ENCODE results near the gene ITPR3.

ITPR3 gene

DNA sequence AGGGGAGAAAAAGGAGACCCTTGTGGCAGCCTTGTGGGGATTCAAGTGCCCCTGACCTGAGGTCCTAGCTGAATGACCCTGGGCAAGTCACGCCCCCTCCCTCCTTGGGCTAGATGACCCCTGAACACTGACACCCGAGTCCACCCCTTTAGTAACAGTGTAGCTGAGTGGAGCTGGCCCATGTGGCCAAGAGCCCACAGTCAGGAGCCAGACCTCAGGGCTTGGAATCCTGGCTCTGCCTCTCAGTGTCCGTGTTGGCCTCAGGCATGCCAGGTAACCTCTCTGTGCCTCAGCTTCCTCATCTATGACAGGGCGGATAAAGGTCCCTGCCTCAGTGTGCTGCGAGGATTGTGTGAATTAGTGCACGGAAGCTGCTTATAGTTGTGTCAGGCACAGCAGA lies 111.3 kb downstream of the ITPR3 start:
- Histone ChIP-seq H3K4me2 (ENCODE audit: low read length) (no peak overlapping the region), H3K4me1 (ENCODE audit: insufficient read depth, low read length, severe bottlenecking) (no peaks in the 10 kb centered on the region), H3K79me2 (ENCODE audit: insufficient read depth, low read length) (no peaks in the 10 kb centered on the region), H4K20me1 (ENCODE audit: insufficient read depth, low read length) (no peaks in the 10 kb centered on the region), H3K9ac (ENCODE audit: low read length) (no peak overlapping the region), H3K9me2 (ENCODE audit: low read depth, low read length) (no peaks in the 10 kb centered on the region), H3F3A (ENCODE audit: insufficient read depth, low read length) (no peaks in the 10 kb centered on the region), H3K27ac (ENCODE audit: low read depth, low read length, poor library complexity, severe bottlenecking) (no peak overlapping the region), H2AFZ (ENCODE audit: low read length) (no peak overlapping the region), H3K36me3 (ENCODE audit: insufficient read depth, low read length) (no peaks in the 10 kb centered on the region), H3K4me3 (ENCODE audit: low read depth, low read length, poor library complexity, severe bottlenecking) (no peak overlapping the region), H3K27me3 (ENCODE audit: insufficient read depth, low read length) (peaks cover 12% of the 10 kb centered on the region; the same call in 1 of the 2 replicates), H3K9me3 (ENCODE audit: low read length) (no peaks in the 10 kb centered on the region)
- no peak for TF ChIP-seq EZH2 (IDR thresholded peaks at IDR 0.05; ENCODE audit: borderline replicate concordance, low read length)
- TF ChIP-seq, protein P1, sequence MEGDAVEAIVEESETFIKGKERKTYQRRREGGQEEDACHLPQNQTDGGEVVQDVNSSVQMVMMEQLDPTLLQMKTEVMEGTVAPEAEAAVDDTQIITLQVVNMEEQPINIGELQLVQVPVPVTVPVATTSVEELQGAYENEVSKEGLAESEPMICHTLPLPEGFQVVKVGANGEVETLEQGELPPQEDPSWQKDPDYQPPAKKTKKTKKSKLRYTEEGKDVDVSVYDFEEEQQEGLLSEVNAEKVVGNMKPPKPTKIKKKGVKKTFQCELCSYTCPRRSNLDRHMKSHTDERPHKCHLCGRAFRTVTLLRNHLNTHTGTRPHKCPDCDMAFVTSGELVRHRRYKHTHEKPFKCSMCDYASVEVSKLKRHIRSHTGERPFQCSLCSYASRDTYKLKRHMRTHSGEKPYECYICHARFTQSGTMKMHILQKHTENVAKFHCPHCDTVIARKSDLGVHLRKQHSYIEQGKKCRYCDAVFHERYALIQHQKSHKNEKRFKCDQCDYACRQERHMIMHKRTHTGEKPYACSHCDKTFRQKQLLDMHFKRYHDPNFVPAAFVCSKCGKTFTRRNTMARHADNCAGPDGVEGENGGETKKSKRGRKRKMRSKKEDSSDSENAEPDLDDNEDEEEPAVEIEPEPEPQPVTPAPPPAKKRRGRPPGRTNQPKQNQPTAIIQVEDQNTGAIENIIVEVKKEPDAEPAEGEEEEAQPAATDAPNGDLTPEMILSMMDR (IDR thresholded peaks at IDR 0.05; ENCODE audit: low read length): no peak

DNA sequence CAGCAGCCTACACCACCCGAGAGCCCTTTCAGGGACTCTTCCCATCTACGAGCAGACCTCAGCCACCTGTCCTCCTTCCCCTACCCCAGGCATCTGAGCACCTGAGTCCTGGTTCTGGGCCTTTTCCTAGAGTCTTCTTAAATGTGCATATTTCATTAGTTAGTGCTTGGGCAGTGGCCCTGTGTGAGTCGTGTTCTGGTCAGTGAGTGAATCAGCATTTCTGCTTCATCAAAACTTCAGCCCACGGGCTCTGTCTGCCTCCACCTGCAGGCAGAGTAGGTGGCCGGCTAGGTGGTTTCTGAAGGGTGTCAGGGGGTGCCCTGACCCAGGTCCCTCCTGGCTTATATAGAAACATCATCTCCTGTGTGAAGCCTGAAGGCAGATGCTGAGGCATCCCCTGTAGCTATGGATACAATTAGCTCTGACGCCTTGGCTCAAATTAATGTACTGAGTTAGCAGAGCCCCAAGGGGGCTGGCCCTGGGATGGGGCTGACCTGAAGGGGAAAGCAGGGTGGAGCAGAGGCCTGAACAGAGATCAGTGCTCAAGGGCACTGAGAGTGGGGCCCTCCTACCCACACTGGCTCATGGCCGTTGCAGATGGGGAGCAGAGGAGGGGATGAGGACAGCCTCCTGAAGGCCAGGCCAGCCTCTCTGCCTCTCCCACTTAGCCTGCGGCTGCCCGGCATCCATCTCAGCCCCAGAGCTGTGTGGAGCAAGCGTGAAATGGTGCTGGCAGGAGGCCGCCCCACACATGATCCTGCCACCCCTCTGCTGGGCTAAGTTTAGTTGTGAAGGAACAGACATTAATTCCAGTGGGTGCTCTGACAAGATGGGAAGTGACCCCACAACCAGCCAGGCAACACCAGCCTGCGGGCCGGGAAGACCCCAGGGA lies 111.9 kb downstream of the ITPR3 start:
- no peak overlapping the region for H3K9ac ChIP-seq (ENCODE audit: low read length)
- H3K4me2 ChIP-seq (ENCODE audit: low read length): no peak overlapping the region
- no peaks in the 10 kb centered on the region for H3F3A ChIP-seq (ENCODE audit: insufficient read depth, low read length)
- no peaks in the 10 kb centered on the region for H3K36me3 ChIP-seq (ENCODE audit: insufficient read depth, low read length)
- H3K79me2 ChIP-seq (ENCODE audit: insufficient read depth, low read length): no peaks in the 10 kb centered on the region
- no peaks in the 10 kb centered on the region for H4K20me1 ChIP-seq (ENCODE audit: insufficient read depth, low read length)
- TF ChIP-seq EZH2 (IDR thresholded peaks at IDR 0.05; ENCODE audit: borderline replicate concordance, low read length): no peak
- TF ChIP-seq, protein P1 (IDR thresholded peaks at IDR 0.05; ENCODE audit: low read length): no peak
- H2AFZ ChIP-seq (ENCODE audit: low read length): no peak overlapping the region
- H3K27me3 ChIP-seq (ENCODE audit: insufficient read depth, low read length): peaks cover 12% of the 10 kb centered on the region; the same call in 1 of the 2 replicates
- no peaks in the 10 kb centered on the region for H3K9me2 ChIP-seq (ENCODE audit: low read depth, low read length)
- H3K9me3 ChIP-seq (ENCODE audit: low read length): no peaks in the 10 kb centered on the region
- H3K27ac ChIP-seq (ENCODE audit: low read depth, low read length, poor library complexity, severe bottlenecking): no peak overlapping the region
- no peak overlapping the region for H3K4me3 ChIP-seq (ENCODE audit: low read depth, low read length, poor library complexity, severe bottlenecking)
- H3K4me1 ChIP-seq (ENCODE audit: insufficient read depth, low read length, severe bottlenecking): no peaks in the 10 kb centered on the region

DNA sequence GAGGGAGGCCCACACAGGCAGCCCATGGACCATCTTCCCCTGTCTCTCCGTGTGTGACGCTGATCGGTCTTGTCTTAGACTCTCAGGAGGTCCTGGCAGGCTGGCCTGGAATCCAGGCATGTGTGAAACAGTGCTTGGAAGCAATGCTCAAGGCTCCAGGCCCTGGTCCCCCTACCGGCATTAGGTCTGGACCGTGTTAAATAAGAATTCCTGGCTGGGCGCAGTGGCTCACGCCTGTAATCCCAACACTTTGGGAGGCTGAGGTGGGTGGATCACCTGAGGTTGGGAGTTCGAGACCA lies 112.5 kb downstream of the ITPR3 start:
- Histone ChIP-seq H3K36me3 (ENCODE audit: insufficient read depth, low read length) (no peaks in the 10 kb centered on the region), H3K4me1 (ENCODE audit: insufficient read depth, low read length, severe bottlenecking) (no peaks in the 10 kb centered on the region), H3K9ac (ENCODE audit: low read length) (no peak overlapping the region), H3K4me3 (ENCODE audit: low read depth, low read length, poor library complexity, severe bottlenecking) (no peak overlapping the region), H2AFZ (ENCODE audit: low read length) (no peak overlapping the region), H3F3A (ENCODE audit: insufficient read depth, low read length) (no peaks in the 10 kb centered on the region), H3K27ac (ENCODE audit: low read depth, low read length, poor library complexity, severe bottlenecking) (no peak overlapping the region), H3K9me2 (ENCODE audit: low read depth, low read length) (no peaks in the 10 kb centered on the region), H4K20me1 (ENCODE audit: insufficient read depth, low read length) (no peaks in the 10 kb centered on the region), H3K27me3 (ENCODE audit: insufficient read depth, low read length) (peaks cover 12% of the 10 kb centered on the region; the same call in 1 of the 2 replicates), H3K4me2 (ENCODE audit: low read length) (no peak overlapping the region), H3K9me3 (ENCODE audit: low read length) (no peaks in the 10 kb centered on the region), H3K79me2 (ENCODE audit: insufficient read depth, low read length) (no peaks in the 10 kb centered on the region)
- TF ChIP-seq, protein P1 (IDR thresholded peaks at IDR 0.05; ENCODE audit: low read length): no peak
- no peak for TF ChIP-seq EZH2 (IDR thresholded peaks at IDR 0.05; ENCODE audit: borderline replicate concordance, low read length)
